GM23248 (cell line): ENCODE data around the gene TSPEAR. TPM values are rescaled to one million over a fixed set of nuclear protein-coding genes. Genes with fewer than 3 reads are reported as not detected.
"Not testable (repeated sequence)": the region's sequence is repeated elsewhere in the genome, so short reads cannot be mapped to it uniquely, and the experiment has no call there.

Source experiments
- DNase-seq: peaks from one replicate; pipeline ENCODE4 v3.0.0-alpha.2; 2015
- H2AFZ ChIP-seq: fragments of 200-600 bp; sonication (generic); 2 replicates; pipeline ENCODE4 v1.6.1; 2016; ENCODE audit warnings: antibody characterized with exemption
- H3F3A ChIP-seq: fragments of 200-600 bp; sonication (generic); 2 replicates; pipeline ENCODE4 v1.6.1; 2016; ENCODE audit warnings: mild to moderate bottlenecking, antibody characterized with exemption, mixed run types; ENCODE audit not compliant: insufficient read depth
- H3K27ac ChIP-seq: fragments of 200-600 bp; sonication (generic); 2 replicates; pipeline ENCODE4 v1.5.1; 2016; ENCODE audit warnings: mild to moderate bottlenecking
- H3K27me3 ChIP-seq: fragments of 200-600 bp; sonication (generic); replicated peaks from 2 replicates; pipeline ENCODE4 v1.6.1; 2016; ENCODE audit warnings: mild to moderate bottlenecking; ENCODE audit not compliant: insufficient read depth
- H3K36me3 ChIP-seq: fragments of 200-600 bp; sonication (generic); 2 replicates; pipeline ENCODE4 v1.6.1; 2016; ENCODE audit warnings: low read depth, mild to moderate bottlenecking
- H3K4me1 ChIP-seq: fragments of 200-600 bp; sonication (generic); 2 replicates; pipeline ENCODE4 v1.6.1; 2016; ENCODE audit warnings: mild to moderate bottlenecking; ENCODE audit not compliant: insufficient read depth
- H3K4me2 ChIP-seq: fragments of 200-600 bp; sonication (generic); one replicate; pipeline ENCODE4 v1.6.1; 2016; ENCODE audit warnings: mild to moderate bottlenecking; ENCODE audit not compliant: unreplicated experiment
- H3K4me3 ChIP-seq: fragments of 200-600 bp; sonication (generic); 2 replicates; pipeline ENCODE4 v1.5.1; 2016; ENCODE audit warnings: mild to moderate bottlenecking
- H3K79me2 ChIP-seq: fragments of 200-600 bp; sonication (generic); 2 replicates; pipeline ENCODE4 v1.6.1; 2016; ENCODE audit warnings: mild to moderate bottlenecking; ENCODE audit not compliant: insufficient read depth
- H3K9ac ChIP-seq: fragments of 200-600 bp; sonication (generic); 2 replicates; pipeline ENCODE4 v1.6.1; 2016; ENCODE audit warnings: mild to moderate bottlenecking
- H3K9me2 ChIP-seq: fragments of 200-600 bp; sonication (generic); 2 replicates; pipeline ENCODE4 v1.6.1; 2016; ENCODE audit warnings: mixed run types, mild to moderate bottlenecking, moderate library complexity; ENCODE audit not compliant: insufficient read depth
- H3K9me3 ChIP-seq: fragments of 200-600 bp; sonication (generic); one replicate; pipeline ENCODE4 v1.6.1; 2017; ENCODE audit warnings: low read depth
- H4K20me1 ChIP-seq: fragments of 200-600 bp; sonication (generic); 2 replicates; pipeline ENCODE4 v1.6.0; 2016; ENCODE audit not compliant: insufficient read depth
- EZH2 ChIP-seq: fragments of 200-600 bp; sonication (generic); IDR thresholded peaks from 2 replicates; pipeline ENCODE4 v1.6.1; 2018; ENCODE audit warnings: antibody characterized with exemption, mild to moderate bottlenecking; ENCODE audit not compliant: insufficient read depth, poor library complexity, severe bottlenecking
- EZH2phosphoT487 ChIP-seq: fragments of 200-600 bp; sonication (generic); IDR thresholded peaks from 2 replicates; pipeline ENCODE4 v1.6.1; 2018; ENCODE audit warnings: antibody characterized with exemption, moderate library complexity, mild to moderate bottlenecking, low read depth; ENCODE audit not compliant: insufficient read depth
- WGBS, 2 experiments: methylation state at CpG; one replicate each; pipeline ENCODE4 v1.1.6; 2015 to 2017; ENCODE audit warnings: low lambda C conversion rate in 2 of 2, low coverage in 1 of 2; ENCODE audit errors: missing lambda C conversion rate in 2 of 2; 5-methylcytosine and 5-hydroxymethylcytosine counted together
- in situ Hi-C: fragments of 300-500 bp; cut with MboI; formaldehyde crosslinking; loops from 2 replicates; pipeline ENCODE4 v1.15.0; 2020
- polyA plus RNA-seq: library from polyadenylated mRNA; unstranded; fragments of >200 nt; fragmentation: Nextera tagmentation; extraction: Ambion mirVana; gene quantifications from 2 replicates; pipeline ENCODE4 v1.2.1, GENCODE V29; 2016
- total RNA-seq: library from RNA; depleted of rRNA; stranded (reverse); fragments of >200 nt; shearing (Covaris generic); gene quantifications from 2 replicates; pipeline ENCODE4 v1.2.3, GENCODE V29; 2014

Gene TSPEAR
- total and polyA plus RNA-seq, 2 experiments from 2014 or later = not detected

GRCh38 chr21:44583800-44584147 lies 127.6 kb downstream of the TSPEAR start:
- Histone ChIP-seq H3K79me2 (no peaks in the 10 kb centered on the region), H3K27me3 (no peaks in the 10 kb centered on the region), H3K4me1 (no peaks in the 10 kb centered on the region), H3K27ac (no peak overlapping the region), H3K4me3 (no peak overlapping the region), H3K9me2 (no peaks in the 10 kb centered on the region), H4K20me1 (no peaks in the 10 kb centered on the region), H3F3A (no peaks in the 10 kb centered on the region), H3K36me3 (no peaks in the 10 kb centered on the region), H2AFZ (no peak overlapping the region), H3K9me3 (no peaks in the 10 kb centered on the region), H3K9ac (no peak overlapping the region), H3K4me2 (no peak overlapping the region)
- WGBS, 2 experiments = 11 to 15% methylated on average over 6 of the region's 6 CpGs
- in situ Hi-C loops = loop anchor here (25.0 kb wide), 1 partner anchor 521 kb away; no protein-coding TSS in a partner anchor
- no peak for TF ChIP-seq EZH2
- no peak for TF ChIP-seq EZH2phosphoT487
- DNase-seq = no peak

- Histone ChIP-seq H3K9me3 (no peaks in the 10 kb centered on the region), H3K9ac (no peak overlapping the region), H3K27me3 (no peaks in the 10 kb centered on the region), H3K9me2 (no peaks in the 10 kb centered on the region), H2AFZ (no peak overlapping the region), H3K79me2 (no peaks in the 10 kb centered on the region), H3F3A (no peaks in the 10 kb centered on the region), H3K4me2 (no peak overlapping the region), H3K36me3 (no peaks in the 10 kb centered on the region), H3K4me1 (no peaks in the 10 kb centered on the region), H3K27ac (no peak overlapping the region), H4K20me1 (no peaks in the 10 kb centered on the region), H3K4me3 (no peak overlapping the region)
- WGBS, 2 experiments = 5% methylated on average over 11 of the region's 11 CpGs
- in situ Hi-C loops = loop anchor here (25.0 kb wide), 1 partner anchor 521 kb away; no protein-coding TSS in a partner anchor
- no peak for DNase-seq
- no peak for TF ChIP-seq EZH2phosphoT487
- TF ChIP-seq EZH2 = no peak
Measured at GRCh38 chr21:44583089-44583799, 128.1 kb downstream of the TSPEAR start.

GRCh38 chr21:44582055-44582454 lies 129.3 kb downstream of the TSPEAR start:
- H3K9ac ChIP-seq = no peak overlapping the region
- no peaks in the 10 kb centered on the region for H3K4me1 ChIP-seq
- in situ Hi-C loops = loop anchor here (25.0 kb wide), 1 partner anchor 520 kb away; no protein-coding TSS in a partner anchor
- no peaks in the 10 kb centered on the region for H4K20me1 ChIP-seq
- H2AFZ ChIP-seq = no peak overlapping the region
- no peaks in the 10 kb centered on the region for H3K9me3 ChIP-seq
- H3F3A ChIP-seq = no peaks in the 10 kb centered on the region
- 57 to 62% methylated on average over 14 to 15 of the region's 15 CpGs for WGBS, 2 experiments
- TF ChIP-seq EZH2 (no peak), EZH2phosphoT487 (no peak)
- DNase-seq = no peak
- no peaks in the 10 kb centered on the region for H3K36me3 ChIP-seq
- no peak overlapping the region for H3K4me3 ChIP-seq
- no peak overlapping the region for H3K4me2 ChIP-seq
- H3K79me2 ChIP-seq = no peaks in the 10 kb centered on the region
- H3K27ac ChIP-seq = no peak overlapping the region
- H3K9me2 ChIP-seq = no peaks in the 10 kb centered on the region
- H3K27me3 ChIP-seq = no peaks in the 10 kb centered on the region; the same call in 1 of the 2 replicates

- Histone ChIP-seq H3K36me3 (no peaks in the 10 kb centered on the region), H3K9me2 (no peaks in the 10 kb centered on the region), H3K27me3 (no peaks in the 10 kb centered on the region; the same call in 1 of the 2 replicates), H3F3A (no peaks in the 10 kb centered on the region), H3K27ac (no peak overlapping the region), H3K9ac (no peak overlapping the region), H3K4me1 (no peaks in the 10 kb centered on the region), H3K4me3 (no peak overlapping the region), H2AFZ (no peak overlapping the region), H3K9me3 (no peaks in the 10 kb centered on the region), H3K4me2 (no peak overlapping the region), H3K79me2 (no peaks in the 10 kb centered on the region), H4K20me1 (no peaks in the 10 kb centered on the region)
- 31 to 35% methylated on average over 3 of the region's 3 CpGs for WGBS, 2 experiments
- no peak for TF ChIP-seq EZH2phosphoT487
- no peak for TF ChIP-seq EZH2
- no peak for DNase-seq
- in situ Hi-C loops = loop anchor here (25.0 kb wide), 1 partner anchor 519 kb away; no protein-coding TSS in a partner anchor
Measured at GRCh38 chr21:44581158-44581557, 130.2 kb downstream of the TSPEAR start.

GRCh38 chr21:44580231-44580821 lies 131.0 kb downstream of the TSPEAR start, which contains the start of gene KRTAP10-5:
KRTAP10-5 (minus strand) TSS chr21:44580604; CDS start chr21:44580578, 26 bp downstream.
- H3K36me3 ChIP-seq, H3K79me2 ChIP-seq, H3K4me3 ChIP-seq, H3K4me2 ChIP-seq, H4K20me1 ChIP-seq, H3K9me3 ChIP-seq, H3K27me3 ChIP-seq, H3K27ac ChIP-seq, H2AFZ ChIP-seq, H3K9ac ChIP-seq, DNase-seq, H3K4me1 ChIP-seq, H3F3A ChIP-seq, H3K9me2 ChIP-seq: not testable (repeated sequence)
- WGBS, 2 experiments = 13 to 18% methylated on average over 19 of the region's 19 CpGs
- in situ Hi-C loops = loop anchor here (25.0 kb wide), 1 partner anchor 518 kb away; no protein-coding TSS in a partner anchor
